Heart left ventricle (tissue), 16 donors: Measurements from ENCODE around the gene STARD7. TPM values are rescaled to one million over a fixed set of nuclear protein-coding genes. Genes with fewer than 3 reads are reported as not detected.

Source experiments
- ATAC-seq, 4 donors: fragments of 200-7000 bp; cut with Tn5 transposase; one replicate each; pipeline ENCODE4 v1.9.1; 2020 to 2022; ENCODE audit warnings: moderate library complexity in 4 of 4, mild to moderate bottlenecking in 3 of 4, moderate number of reproducible peaks in 1 of 4
- DNase-seq, 5 donors: peaks; one replicate each; pipeline ENCODE4 v3.0.0-alpha.2; 2020
- H3K27ac ChIP-seq, 12 donors: fragments of 200-600 bp; sonication (generic) in 4 of 12; one replicate each; pipeline versions ENCODE4 v1.5.0 to v1.8.0; 2016 to 2022; ENCODE audit warnings: mild to moderate bottlenecking in 2 of 12
- H3K27me3 ChIP-seq, 9 donors: fragments of 200-600 bp; sonication (generic) in 2 of 9; one replicate each; pipeline versions ENCODE4 v1.5.1 to v1.8.0; 2016 to 2022; ENCODE audit warnings: mild to moderate bottlenecking in 3 of 9
- H3K36me3 ChIP-seq, 9 donors: fragments of 200-600 bp; sonication (generic) in 2 of 9; one replicate each; pipeline versions ENCODE4 v1.5.0 to v1.8.0; 2018 to 2022; ENCODE audit warnings: mild to moderate bottlenecking in 2 of 9
- H3K4me1 ChIP-seq, 12 donors: fragments of 200-600 bp; sonication (generic) in 4 of 12; one replicate each; pipeline versions ENCODE4 v1.5.0 to v1.8.0; 2016 to 2022; ENCODE audit warnings: mild to moderate bottlenecking in 3 of 12
- H3K4me3 ChIP-seq, 12 donors: fragments of 200-600 bp; sonication (generic) in 4 of 12; one replicate each; pipeline versions ENCODE4 v1.5.0 to v1.8.0; 2017 to 2022; ENCODE audit warnings: mild to moderate bottlenecking in 9 of 12, moderate library complexity in 4 of 12
- H3K9me3 ChIP-seq, 12 donors: fragments of 200-600 bp; sonication (generic) in 4 of 12; one replicate each; pipeline versions ENCODE4 v1.5.0 to v1.8.0; 2016 to 2022; ENCODE audit warnings: mild to moderate bottlenecking in 1 of 12
- POLR2A ChIP-seq, 2 donors: fragments of 450-650 bp; IDR thresholded peaks; one replicate each; pipeline ENCODE4 v1.6.1; 2017; ENCODE audit warnings: antibody characterized with exemption in 2 of 2, mild to moderate bottlenecking in 2 of 2, moderate library complexity in 2 of 2
- WGBS, 4 donors: extraction: QIAGEN DNeasy Blood & Tissue Kit in 2 of 4; methylation state at CpG; one replicate each; pipeline versions ENCODE4 v1.1.5 to v1.1.7; 2013 to 2018; 5-methylcytosine and 5-hydroxymethylcytosine counted together
- intact Hi-C, 10 donors: fragments of 100-400 bp; cut with DNase I; formaldehyde crosslinking; loops; one replicate each; pipeline versions ENCODE4 v1.11.1 to v1.14.2; 2022
- polyA plus RNA-seq, 2 donors: library from polyadenylated mRNA; stranded (reverse); fragments of 200-250 nt; gene quantifications; one replicate each; pipeline ENCODE4 v1.2.3, GENCODE V29; 2013
- total RNA-seq, 9 donors: library from RNA; depleted of rRNA in 2 of 9; stranded (reverse); fragments of >200 nt in 2 of 9; fragmentation: NEBNext Ultra II Directional in 3 of 9; extraction: Animal tissue kit (Norgen Biotek cat#: 25700) in 3 of 9; gene quantifications; one replicate each; pipeline versions ENCODE4 v1.1.0 to v1.2.4, GENCODE V29; 2016 to 2023
- TF ChIP-seq, protein P1 (sequence below), 12 donors: fragments of 200-600 bp; sonication (generic) in 4 of 12; IDR thresholded peaks; one replicate each; pipeline versions ENCODE4 v1.5.0 to v1.8.0; 2018 to 2022; ENCODE audit warnings: antibody characterized with exemption in 12 of 12, mild to moderate bottlenecking in 5 of 12
- donor health status: ischemic (EF 13 %, LVEDD 7.1; RV severe dilation, severe dysfunction).
- donor health status: healthy with polysubstance abuse.
- donor health status: DM: no; HTN: yes; CAD: no.
- donor health status: DM: no; HTN: no; CAD: no.
- donor health status: ischemic (EF 25% LVEDD 6.9; RV normal size, moderate dysfunction).
- donor health status: ischemic (EF 25% LVEDD 5.7; RV mildly dilated, moderate dysfunction).
- donor health status: healthy.
- donor health status: DM: yes; HTN: yes; CAD: no.
- donor health status: ischemic (EF 35%, LVEDD 5.7; RV mildly dilated, moderate dysfunction).
- donor health status: nonischemic (EF 11% LVEDD 7.7; RV severe dilation, severe dysfunction).
- donor health status: DM: yes; HTN: yes; CAD: no.
- donor health status: PGD.
- donor health status: ischemic (EF 29% LVEDD 5.4; RV normal size, mild dysfunction).
- donor health status: nonischemic (EF 23%, LVEDD 6.1; RV moderate dilation, normal function).

The STARD7 gene
- total and polyA plus RNA-seq, 11 donors: 58.3 to 526 (median 188) TPM

DNA sequence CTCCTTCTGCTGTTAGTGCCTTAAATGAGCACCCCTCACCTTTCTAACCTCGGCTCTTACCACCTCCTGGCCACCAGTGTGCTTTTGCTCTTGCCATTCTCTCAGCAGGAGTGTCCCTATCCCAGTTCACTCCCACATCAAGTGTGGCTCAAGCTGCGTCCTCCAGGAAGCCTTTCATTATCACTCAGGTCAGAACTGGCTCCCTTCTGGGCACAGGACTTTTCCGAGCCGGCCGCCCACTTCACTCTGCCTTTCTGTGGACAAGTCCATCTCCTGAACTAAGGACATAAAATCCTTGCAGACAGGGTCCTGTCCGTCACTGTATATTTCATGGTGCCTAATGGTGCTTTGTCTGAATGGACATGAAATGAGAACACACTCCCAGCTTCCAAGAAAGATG lies 41.6 kb upstream of the STARD7 start:
- Histone ChIP-seq H3K27me3 (no peaks in the 10 kb centered on the region), H3K4me3 (no peak overlapping the region), H3K4me1 (peaks cover 2 to 91% (median 58%) of the 10 kb centered on the region in 12 donors), H3K9me3 (no peaks in the 10 kb centered on the region), H3K36me3 (peaks cover 0 to 43% (median 37%) of the 10 kb centered on the region in 9 donors), H3K27ac (peak overlapping the region in 10 of 12 donors; percentile 61 to 96 (median 75))
- DNase-seq (no peak), ATAC-seq (no peak)
- intact Hi-C loops: loop anchor here in 4 of 10 donors (5.0 kb wide), 2 partner anchors 38 to 43 kb away; partner anchors contain the start of gene STARD7 (in 3 of the 4)
- WGBS, 4 donors: 71 to 81% (median 78%) methylated on average over 6 of the region's 6 CpGs
- TF ChIP-seq, protein P1, sequence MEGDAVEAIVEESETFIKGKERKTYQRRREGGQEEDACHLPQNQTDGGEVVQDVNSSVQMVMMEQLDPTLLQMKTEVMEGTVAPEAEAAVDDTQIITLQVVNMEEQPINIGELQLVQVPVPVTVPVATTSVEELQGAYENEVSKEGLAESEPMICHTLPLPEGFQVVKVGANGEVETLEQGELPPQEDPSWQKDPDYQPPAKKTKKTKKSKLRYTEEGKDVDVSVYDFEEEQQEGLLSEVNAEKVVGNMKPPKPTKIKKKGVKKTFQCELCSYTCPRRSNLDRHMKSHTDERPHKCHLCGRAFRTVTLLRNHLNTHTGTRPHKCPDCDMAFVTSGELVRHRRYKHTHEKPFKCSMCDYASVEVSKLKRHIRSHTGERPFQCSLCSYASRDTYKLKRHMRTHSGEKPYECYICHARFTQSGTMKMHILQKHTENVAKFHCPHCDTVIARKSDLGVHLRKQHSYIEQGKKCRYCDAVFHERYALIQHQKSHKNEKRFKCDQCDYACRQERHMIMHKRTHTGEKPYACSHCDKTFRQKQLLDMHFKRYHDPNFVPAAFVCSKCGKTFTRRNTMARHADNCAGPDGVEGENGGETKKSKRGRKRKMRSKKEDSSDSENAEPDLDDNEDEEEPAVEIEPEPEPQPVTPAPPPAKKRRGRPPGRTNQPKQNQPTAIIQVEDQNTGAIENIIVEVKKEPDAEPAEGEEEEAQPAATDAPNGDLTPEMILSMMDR (IDR thresholded peaks at IDR 0.05): no peak
- no peak for TF ChIP-seq POLR2A (IDR thresholded peaks at IDR 0.05)

DNA sequence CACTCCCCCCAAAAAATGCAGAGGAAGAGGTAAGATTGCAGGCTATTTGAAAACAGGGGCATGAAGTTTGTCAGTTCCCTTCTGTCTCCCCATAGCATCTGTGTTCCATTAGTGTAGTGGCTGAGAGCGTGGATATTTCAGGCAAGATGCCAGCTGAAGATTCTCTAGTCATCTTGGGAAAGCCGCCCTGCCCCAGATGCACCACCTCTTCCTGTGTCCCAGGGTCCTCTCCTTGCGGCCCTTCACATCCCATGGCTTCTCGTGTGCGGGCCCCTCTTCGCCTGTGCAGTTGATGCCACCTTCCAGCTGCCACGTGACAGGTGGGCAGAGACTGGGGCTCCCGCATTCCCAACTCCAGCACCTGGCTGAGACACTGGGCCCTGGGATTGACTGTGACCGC lies 41.0 kb upstream of the STARD7 start:
- WGBS, 4 donors: 83 to 86% (median 85%) methylated on average over 9 of the region's 9 CpGs
- Histone ChIP-seq H3K9me3 (no peaks in the 10 kb centered on the region), H3K4me1 (peaks cover 0 to 90% (median 53%) of the 10 kb centered on the region in 12 donors), H3K4me3 (no peak overlapping the region), H3K27me3 (no peaks in the 10 kb centered on the region), H3K36me3 (peaks cover 0 to 38% (median 32%) of the 10 kb centered on the region in 9 donors), H3K27ac (peak overlapping the region in 7 of 12 donors; percentile 1 to 96 (median 79))
- no peak for DNase-seq
- intact Hi-C loops: loop anchor here in 5 of 10 donors (5.0 kb wide), 2 partner anchors 37 to 42 kb away; partner anchors contain the start of gene STARD7 (in 3 of the 5)
- TF ChIP-seq POLR2A (IDR thresholded peaks at IDR 0.05): no peak
- TF ChIP-seq, protein P1 (IDR thresholded peaks at IDR 0.05): no peak
- no peak for ATAC-seq

DNA sequence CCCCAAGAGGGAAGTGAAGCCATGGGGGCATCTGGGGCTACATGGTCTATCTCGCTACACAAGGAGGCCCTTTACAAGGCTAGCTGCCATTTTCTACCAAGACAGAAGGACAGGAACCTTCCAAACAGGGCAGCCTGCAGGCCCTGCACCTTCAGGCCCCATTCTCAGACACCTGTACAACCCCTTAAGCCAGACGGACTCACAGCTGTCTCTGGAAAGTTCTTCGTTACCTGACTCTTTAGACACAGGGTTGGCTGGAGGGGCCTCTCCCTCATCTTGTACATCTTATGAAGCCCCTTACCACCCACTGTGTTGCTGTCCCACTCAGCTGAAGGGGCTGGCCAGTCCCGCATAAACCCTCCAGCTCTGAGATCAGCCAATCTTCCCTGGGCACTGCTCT lies 40.0 kb upstream of the STARD7 start:
- TF ChIP-seq POLR2A (IDR thresholded peaks at IDR 0.05): no peak
- TF ChIP-seq, protein P1 (IDR thresholded peaks at IDR 0.05): no peak
- Histone ChIP-seq H3K9me3 (no peaks in the 10 kb centered on the region), H3K27ac (peak overlapping the region in 1 of 12 donors; percentile 13), H3K4me3 (no peak overlapping the region), H3K36me3 (peaks cover 0 to 28% (median 22%) of the 10 kb centered on the region in 9 donors), H3K27me3 (no peaks in the 10 kb centered on the region), H3K4me1 (peaks cover 0 to 80% (median 43%) of the 10 kb centered on the region in 12 donors)
- DNase-seq (no peak), ATAC-seq (no peak)
- intact Hi-C loops: loop anchor here in 1 of 10 donors (5.0 kb wide), 1 partner anchor 36 kb away; no protein-coding TSS in a partner anchor
- WGBS, 4 donors: 92 to 98% (median 96%) methylated on average over 4 of the region's 4 CpGs

DNA sequence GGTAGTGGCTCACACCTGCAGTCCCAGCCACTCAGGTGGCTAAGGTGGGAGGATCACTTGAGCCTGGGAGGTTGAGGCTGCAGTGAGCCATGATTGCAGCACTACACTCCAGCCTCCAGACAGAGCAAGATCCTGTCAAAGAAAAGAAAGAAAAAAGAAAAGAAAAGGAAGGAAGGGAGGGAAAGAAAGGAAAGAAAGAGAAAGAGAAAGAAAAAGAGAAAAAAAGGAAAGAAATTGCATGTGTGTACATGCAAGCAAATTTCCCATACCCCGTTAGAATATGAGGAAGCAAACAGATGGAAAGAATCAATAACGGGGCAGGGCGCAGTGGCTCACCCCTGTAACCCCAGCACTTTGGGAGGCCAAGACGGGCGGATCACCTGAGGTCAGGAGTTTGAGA lies 39.3 kb upstream of the STARD7 start:
- Histone ChIP-seq H3K9me3 (no peaks in the 10 kb centered on the region), H3K4me3 (no peak overlapping the region), H3K27me3 (no peaks in the 10 kb centered on the region), H3K36me3 (peaks cover 0 to 21% (median 14%) of the 10 kb centered on the region in 9 donors), H3K4me1 (peaks cover 0 to 83% (median 35%) of the 10 kb centered on the region in 12 donors), H3K27ac (peak overlapping the region in 1 of 12 donors; percentile 40)
- DNase-seq (no peak), ATAC-seq (no peak)
- intact Hi-C loops: loop anchor here in 1 of 10 donors (5.0 kb wide), 1 partner anchor 36 kb away; no protein-coding TSS in a partner anchor
- 92 to 96% (median 93%) methylated on average over 5 of the region's 5 CpGs for WGBS, 4 donors
- TF ChIP-seq, protein P1 (IDR thresholded peaks at IDR 0.05): no peak
- no peak for TF ChIP-seq POLR2A (IDR thresholded peaks at IDR 0.05)
